Fibroblast of skin of left biceps (primary cell): ENCODE data around the gene PRDM10.
"Not testable (repeated sequence)": the region's sequence is repeated elsewhere in the genome, so short reads cannot be mapped to it uniquely, and the experiment has no call there.

ENCODE experiments used
- DNase-seq, 2 experiments: peaks; one replicate each; pipeline ENCODE4 v3.0.0-alpha.2; 2013; ENCODE audit warnings: low read depth in 2 of 2

The PRDM10 gene

GRCh38 chr11:130015846-130016245 is 13.2 kb upstream of the PRDM10 start:
- DNase-seq = not testable (repeated sequence)

DNA sequence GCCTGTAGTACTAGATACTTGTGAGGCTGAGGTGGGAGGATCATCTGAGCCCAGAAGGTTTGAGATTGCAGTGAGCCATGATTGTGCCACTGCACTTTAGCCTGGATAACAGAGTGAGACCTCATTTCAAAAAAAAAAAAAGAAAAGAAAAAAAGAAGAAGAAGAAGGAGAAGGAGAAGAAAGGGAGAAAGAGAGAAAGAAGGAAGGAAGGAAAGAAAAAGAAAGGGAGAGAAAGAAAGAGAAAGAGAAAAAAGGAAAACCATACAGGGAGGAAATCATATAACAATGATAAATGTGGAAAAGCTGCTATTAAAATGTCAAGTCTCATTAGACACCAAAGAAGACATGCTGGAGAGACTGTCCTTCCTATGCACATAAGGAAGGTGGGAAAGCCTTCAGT is 5.7 kb upstream of the PRDM10 start:
- no peak for DNase-seq

DNA sequence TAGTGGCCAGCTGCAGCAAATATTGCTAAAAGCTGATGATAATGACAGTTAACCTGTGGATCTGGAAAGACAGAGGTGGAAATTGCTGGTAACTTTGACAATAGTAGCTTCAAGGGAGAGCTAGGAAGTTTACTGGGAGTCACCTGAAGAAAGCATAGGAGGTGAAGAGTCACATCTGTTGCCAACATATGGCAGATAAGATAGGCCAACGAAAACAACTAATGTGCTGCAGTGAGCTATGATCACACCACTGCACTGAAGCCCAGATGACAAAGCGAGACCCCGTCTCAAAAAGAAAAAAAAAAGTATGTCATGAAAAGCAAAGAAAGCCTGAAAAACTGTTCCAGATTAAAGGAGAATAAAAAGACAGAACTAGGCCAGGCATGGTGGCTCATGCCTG is 4.3 kb upstream of the PRDM10 start:
- no peak for DNase-seq

GRCh38 chr11:130003717-130004001 is 1.0 kb upstream of the PRDM10 start:
- DNase-seq = no peak

GRCh38 chr11:130002846-130003716 is 446 bp upstream of the PRDM10 start:
- peak; percentile 99 for DNase-seq

GRCh38 chr11:130001461-130002351 is 929 bp downstream of the PRDM10 start:
- DNase-seq = no peak

DNA sequence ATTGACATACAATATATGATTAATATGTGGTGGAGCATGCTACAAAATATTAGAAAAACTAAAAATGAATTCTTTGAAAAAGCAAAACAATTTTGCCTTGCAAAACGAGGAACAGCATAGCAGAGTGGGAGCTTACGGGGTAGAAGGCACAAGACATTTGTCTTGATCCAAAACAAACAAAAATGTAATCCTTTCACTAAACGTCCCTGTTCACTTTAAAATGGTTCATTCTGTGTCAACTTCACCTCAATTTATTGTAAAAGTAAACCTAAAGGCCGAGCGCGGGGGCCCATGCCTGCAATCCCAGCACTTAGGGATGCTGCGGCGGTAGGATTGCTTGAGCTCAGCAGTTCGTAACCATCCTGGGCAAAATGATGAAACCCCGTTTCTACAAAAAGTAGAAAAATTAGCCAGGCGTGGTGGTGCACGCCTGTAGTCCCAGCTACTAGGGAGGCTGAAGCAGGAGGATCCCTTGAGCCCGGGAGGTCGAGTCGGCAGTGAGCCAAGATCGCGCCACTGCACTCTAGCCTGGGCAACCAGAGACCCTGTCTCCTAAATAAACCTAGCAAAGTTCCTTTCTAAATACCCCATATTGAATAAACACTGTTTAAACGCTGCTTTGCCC is 2.0 kb downstream of the PRDM10 start:
- DNase-seq = no peak

DNA sequence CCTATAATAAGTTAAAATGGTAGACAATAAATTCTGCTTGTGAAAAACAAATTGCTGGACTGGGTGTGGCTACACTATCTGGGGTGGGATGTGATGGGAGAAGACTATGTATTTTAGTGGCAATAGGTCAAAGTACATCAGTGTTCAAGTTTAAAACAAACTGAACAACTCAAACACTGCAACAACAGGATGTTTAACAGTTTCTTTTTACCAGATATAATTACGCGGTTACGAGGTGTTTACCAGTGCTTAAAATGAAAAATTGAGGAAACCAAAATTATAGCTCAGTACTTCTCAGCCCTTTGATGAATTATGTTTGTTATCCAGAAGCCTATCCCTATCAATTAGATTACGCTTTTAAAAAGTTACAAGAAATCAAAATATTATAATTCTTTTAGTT is 3.2 kb downstream of the PRDM10 start:
- no peak for DNase-seq

DNA sequence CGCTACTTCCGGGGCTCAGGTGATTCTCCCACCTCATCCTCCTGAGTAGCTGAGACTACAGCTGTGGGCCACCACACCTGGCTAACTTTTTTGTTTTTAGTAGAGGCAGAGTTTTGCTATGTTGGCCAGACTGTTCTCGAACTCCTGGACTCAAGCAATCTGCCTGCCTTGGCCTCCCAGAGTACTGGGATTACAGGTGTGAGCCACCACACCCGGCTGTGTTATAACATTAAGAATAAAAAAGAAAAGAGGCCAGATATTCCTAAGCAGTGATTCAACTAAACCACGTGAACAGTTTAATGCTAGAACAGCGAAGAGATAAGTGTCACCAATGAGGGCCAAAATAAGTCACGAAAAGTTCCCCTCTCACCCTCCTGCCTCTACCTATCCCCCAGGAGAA is 3.7 kb downstream of the PRDM10 start:
- no peak for DNase-seq

- DNase-seq = no peak
Observed at GRCh38 chr11:129998107-129998506, 4.5 kb downstream of the PRDM10 start.

GRCh38 chr11:129997513-129997912 is 5.1 kb downstream of the PRDM10 start:
- DNase-seq = no peak

GRCh38 chr11:129996113-129996870 is 6.3 kb downstream of the PRDM10 start:
- DNase-seq = no peak

DNA sequence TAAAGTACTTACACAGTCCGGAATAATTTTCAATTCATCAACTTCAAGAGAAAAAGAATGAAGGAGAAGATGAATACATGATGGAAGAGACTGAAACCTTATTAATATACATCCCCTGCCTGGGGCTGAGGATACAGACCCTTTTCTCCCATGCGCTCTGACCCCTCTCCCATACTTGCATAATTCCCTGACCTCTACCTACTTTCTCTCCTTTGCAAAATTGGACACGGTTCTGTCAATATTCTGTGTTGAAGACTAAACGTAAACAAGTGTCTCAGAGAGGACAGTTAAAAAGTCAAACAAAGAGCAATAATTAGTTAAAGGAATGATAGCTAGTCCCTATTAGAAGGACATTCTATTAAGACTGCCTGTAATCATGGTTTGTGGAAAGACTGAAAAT is 7.5 kb downstream of the PRDM10 start:
- DNase-seq = no peak

GRCh38 chr11:129992161-129992944 is 10.3 kb downstream of the PRDM10 start:
- no peak for DNase-seq

DNA sequence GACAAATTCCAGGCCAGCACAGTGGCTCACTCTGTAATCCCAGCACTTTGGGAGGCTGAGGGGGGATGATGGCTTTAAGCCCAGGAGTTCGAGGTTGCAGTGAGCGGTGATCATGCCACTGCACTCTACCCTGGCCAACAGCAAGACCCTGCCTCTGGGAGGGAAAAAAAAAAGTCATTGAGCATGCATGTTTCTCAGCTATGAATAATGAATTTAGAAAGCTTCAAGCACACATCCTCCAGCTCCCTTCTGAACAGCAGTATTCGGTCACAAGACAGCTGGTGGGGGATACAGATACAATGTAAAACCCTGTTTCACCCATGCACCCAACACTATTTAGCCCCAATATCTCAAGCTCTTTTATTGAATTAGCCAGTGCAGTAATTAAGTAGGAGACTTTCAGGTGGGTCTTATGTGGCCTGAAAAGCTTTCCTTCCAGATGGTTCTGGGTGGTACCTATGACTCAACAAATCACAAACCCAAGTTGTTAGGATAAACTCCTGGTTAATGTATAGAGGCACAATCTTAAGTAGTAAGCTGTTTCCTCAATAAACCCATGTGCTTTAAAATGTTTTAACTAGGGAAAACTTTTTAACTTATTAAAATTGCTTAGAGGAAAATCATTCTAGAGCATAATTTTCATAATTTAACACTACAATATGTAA is 13.4 kb downstream of the PRDM10 start:
- DNase-seq = no peak

GRCh38 chr11:129987950-129988349 is 14.7 kb downstream of the PRDM10 start:
- DNase-seq = no peak

DNA sequence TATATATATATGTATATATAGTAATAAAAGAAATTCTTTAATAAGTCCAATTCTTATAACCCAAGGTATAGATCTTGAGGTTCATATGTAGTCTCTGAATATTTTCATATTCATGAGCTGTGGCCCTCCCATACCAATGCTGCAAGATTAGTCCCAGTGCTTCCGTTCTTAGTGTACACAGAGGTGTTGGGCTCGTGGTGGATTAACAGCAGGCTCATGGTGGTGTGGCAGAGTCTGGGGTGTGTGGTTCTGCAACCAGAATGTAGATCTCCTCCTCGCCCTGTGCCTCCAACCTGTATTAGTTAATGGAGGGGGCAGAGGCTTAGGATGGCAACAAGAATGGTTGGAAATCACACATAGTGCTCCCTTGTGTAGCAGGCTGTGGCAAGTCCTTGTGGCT is 16.8 kb downstream of the PRDM10 start:
- no peak for DNase-seq

- DNase-seq = no peak
Observed at GRCh38 chr11:129980086-129980485, 22.5 kb downstream of the PRDM10 start.

- DNase-seq = no peak
Observed at GRCh38 chr11:129979046-129979605, 23.5 kb downstream of the PRDM10 start.

- DNase-seq = no peak
Observed at GRCh38 chr11:129978447-129978846, 24.2 kb downstream of the PRDM10 start.
